T-helper 1 cell treated with Interleukin-12 subunit alpha and Interleukin-12 subunit beta and Interleukin-4 antibody, amounts not matched to agents 30 μg/mL and 1 μg/mL, for 36 hours (primary cell): Measurements from ENCODE around the gene HTD2.

ENCODE experiments used
- H3K27ac Mint-ChIP-seq: one replicate; pipeline ENCODE4 v1.8.0; 2021; ENCODE audit warnings: mild to moderate bottlenecking, mixed read lengths
- H3K27me3 Mint-ChIP-seq: one replicate; pipeline ENCODE4 v1.8.0; 2021; ENCODE audit warnings: low read depth, mixed read lengths
- H3K36me3 Mint-ChIP-seq: one replicate; pipeline ENCODE4 v1.8.0; 2021; ENCODE audit warnings: low read depth, mixed read lengths
- H3K4me1 Mint-ChIP-seq: one replicate; pipeline ENCODE4 v1.8.0; 2021; ENCODE audit warnings: low read depth, mixed read lengths
- H3K4me3 Mint-ChIP-seq: one replicate; pipeline ENCODE4 v1.8.0; 2021; ENCODE audit warnings: mild to moderate bottlenecking, moderate library complexity, mixed read lengths
- H3K9me3 Mint-ChIP-seq: one replicate; pipeline ENCODE4 v1.8.0; 2021; ENCODE audit warnings: mixed read lengths

The HTD2 gene

GRCh38 chr3:58308728-58309127 is 2.4 kb downstream of the HTD2 start:
- peaks cover 29% of the 10 kb centered on the region for H3K36me3 Mint-ChIP-seq
- H3K27me3 Mint-ChIP-seq = no peaks in the 10 kb centered on the region
- peaks cover 27% of the 10 kb centered on the region for H3K4me1 Mint-ChIP-seq
- no peak overlapping the region for H3K4me3 Mint-ChIP-seq
- no peaks in the 10 kb centered on the region for H3K9me3 Mint-ChIP-seq
- peak overlapping the region; percentile 20 for H3K27ac Mint-ChIP-seq

GRCh38 chr3:58317811-58318210 is 11.5 kb downstream of the HTD2 start:
- Mint-ChIP-seq H3K27me3 (no peaks in the 10 kb centered on the region), H3K9me3 (no peaks in the 10 kb centered on the region), H3K4me3 (no peak overlapping the region), H3K27ac (no peak overlapping the region), H3K4me1 (peaks cover 4% of the 10 kb centered on the region), H3K36me3 (peaks cover 32% of the 10 kb centered on the region)

- no peak overlapping the region for H3K4me3 Mint-ChIP-seq
- peaks cover 16% of the 10 kb centered on the region for H3K36me3 Mint-ChIP-seq
- H3K9me3 Mint-ChIP-seq = no peaks in the 10 kb centered on the region
- no peaks in the 10 kb centered on the region for H3K27me3 Mint-ChIP-seq
- H3K27ac Mint-ChIP-seq = no peak overlapping the region
- peaks cover 21% of the 10 kb centered on the region for H3K4me1 Mint-ChIP-seq
Measured at GRCh38 chr3:58321791-58322190, 15.5 kb downstream of the HTD2 start.

- H3K27me3 Mint-ChIP-seq = no peaks in the 10 kb centered on the region
- no peaks in the 10 kb centered on the region for H3K9me3 Mint-ChIP-seq
- H3K4me3 Mint-ChIP-seq = no peak overlapping the region
- no peak overlapping the region for H3K27ac Mint-ChIP-seq
- H3K36me3 Mint-ChIP-seq = peaks cover 10% of the 10 kb centered on the region
- H3K4me1 Mint-ChIP-seq = peaks cover 21% of the 10 kb centered on the region
Measured at GRCh38 chr3:58322793-58323192, 16.5 kb downstream of the HTD2 start.

GRCh38 chr3:58323529-58324390 is 17.4 kb downstream of the HTD2 start:
- Mint-ChIP-seq H3K4me1 (peaks cover 21% of the 10 kb centered on the region), H3K27me3 (peaks cover under 1% of the 10 kb centered on the region), H3K36me3 (peaks cover 5% of the 10 kb centered on the region), H3K4me3 (no peak overlapping the region), H3K9me3 (no peaks in the 10 kb centered on the region), H3K27ac (peak overlapping the region; percentile 82)

- Mint-ChIP-seq H3K27ac (peak overlapping the region; percentile 82), H3K36me3 (peaks cover 3% of the 10 kb centered on the region), H3K9me3 (no peaks in the 10 kb centered on the region), H3K4me3 (no peak overlapping the region), H3K27me3 (peaks cover 3% of the 10 kb centered on the region), H3K4me1 (peaks cover 21% of the 10 kb centered on the region)
Measured at GRCh38 chr3:58324391-58325390, 18.4 kb downstream of the HTD2 start.

- H3K27me3 Mint-ChIP-seq = peaks cover 3% of the 10 kb centered on the region
- peak overlapping the region; percentile 31 for H3K27ac Mint-ChIP-seq
- H3K4me3 Mint-ChIP-seq = no peak overlapping the region
- H3K36me3 Mint-ChIP-seq = no peaks in the 10 kb centered on the region
- peaks cover 21% of the 10 kb centered on the region for H3K4me1 Mint-ChIP-seq
- no peaks in the 10 kb centered on the region for H3K9me3 Mint-ChIP-seq
Measured at GRCh38 chr3:58325525-58325992, 19.2 kb downstream of the HTD2 start.

- H3K36me3 Mint-ChIP-seq = no peaks in the 10 kb centered on the region
- peak overlapping the region; percentile 26 for H3K27ac Mint-ChIP-seq
- H3K4me1 Mint-ChIP-seq = peaks cover 24% of the 10 kb centered on the region
- no peaks in the 10 kb centered on the region for H3K9me3 Mint-ChIP-seq
- peaks cover 3% of the 10 kb centered on the region for H3K27me3 Mint-ChIP-seq
- H3K4me3 Mint-ChIP-seq = no peak overlapping the region
Measured at GRCh38 chr3:58326267-58326900, 20.1 kb downstream of the HTD2 start.

- no peak overlapping the region for H3K4me3 Mint-ChIP-seq
- peaks cover 26% of the 10 kb centered on the region for H3K4me1 Mint-ChIP-seq
- H3K27me3 Mint-ChIP-seq = peaks cover 3% of the 10 kb centered on the region
- no peak overlapping the region for H3K27ac Mint-ChIP-seq
- no peaks in the 10 kb centered on the region for H3K9me3 Mint-ChIP-seq
- H3K36me3 Mint-ChIP-seq = no peaks in the 10 kb centered on the region
Measured at GRCh38 chr3:58329150-58329921, 23.0 kb downstream of the HTD2 start.

- no peak overlapping the region for H3K27ac Mint-ChIP-seq
- no peaks in the 10 kb centered on the region for H3K9me3 Mint-ChIP-seq
- peaks cover 3% of the 10 kb centered on the region for H3K27me3 Mint-ChIP-seq
- H3K4me1 Mint-ChIP-seq = peaks cover 27% of the 10 kb centered on the region
- no peaks in the 10 kb centered on the region for H3K36me3 Mint-ChIP-seq
- no peak overlapping the region for H3K4me3 Mint-ChIP-seq
Measured at GRCh38 chr3:58329922-58330413, 23.6 kb downstream of the HTD2 start.

GRCh38 chr3:58331593-58332152 is 25.4 kb downstream of the HTD2 start:
- Mint-ChIP-seq H3K36me3 (peaks cover 9% of the 10 kb centered on the region), H3K27ac (peak overlapping the region; percentile 21), H3K9me3 (no peaks in the 10 kb centered on the region), H3K4me3 (peak overlapping the region; percentile 64), H3K27me3 (peaks cover 3% of the 10 kb centered on the region), H3K4me1 (peaks cover 32% of the 10 kb centered on the region)

- peak within 1 kb of the TSS; percentile 99 for H3K4me3 Mint-ChIP-seq
- H3K36me3 Mint-ChIP-seq = peaks cover 9% of the 10 kb centered on the region
- H3K4me1 Mint-ChIP-seq = peaks cover 32% of the 10 kb centered on the region
- peak within 1 kb of the TSS; percentile 95 for H3K27ac Mint-ChIP-seq
- no peaks in the 10 kb centered on the region for H3K9me3 Mint-ChIP-seq
- H3K27me3 Mint-ChIP-seq = peaks cover 3% of the 10 kb centered on the region
Measured at GRCh38 chr3:58332575-58333188, 26.4 kb downstream of the HTD2 start, which contains the start of gene PXK. TSS of gene PXK (plus strand) at chr3:58332892. CDS start at chr3:58332989, 97 bp downstream.
